ENCODE data around the gene PKD1.

PKD1 gene

DNA sequence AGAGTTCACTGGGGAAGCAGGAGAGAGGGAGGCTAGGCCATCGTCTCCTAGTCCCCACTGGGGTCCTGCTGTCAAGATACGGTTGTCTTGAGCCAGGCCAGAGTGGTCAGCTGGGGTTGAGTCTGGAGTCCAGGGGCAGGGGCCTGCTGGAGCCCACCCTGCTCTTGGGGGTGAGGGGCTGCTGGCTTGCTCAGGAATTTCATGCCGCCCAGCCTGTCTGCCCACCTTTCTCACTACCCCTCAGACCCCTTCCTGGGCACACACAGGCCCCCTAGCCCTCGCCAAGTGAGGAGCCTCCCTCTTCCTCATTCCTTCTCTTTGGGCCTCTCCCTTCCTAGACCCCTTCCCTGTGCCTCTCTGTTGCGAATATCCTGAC lies 21.1 kb upstream of the PKD1 start:
- Histone ChIP-seq H3K9me3 (ENCODE audit: low read depth, low read length) (no peaks in the 10 kb centered on the region), H3K9ac (ENCODE audit: insufficient read length) (peak overlapping the region; percentile 59), H3K4me3 (peak overlapping the region; percentile 91), H3K36me3 (ENCODE audit: insufficient read depth, low read length) (peaks cover 29% of the 10 kb centered on the region), H3K27ac (no peak overlapping the region)
- DNase-seq (ENCODE audit: low read depth, low spot score): no peak
- no peak for TF ChIP-seq FOXP2 (optimal IDR thresholded peaks at IDR 0.05; ENCODE audit: control extremely low read depth, extremely low read length, insufficient read depth)
- TF ChIP-seq EZH2 (IDR thresholded peaks at IDR 0.05): no peak
- no peak for TF ChIP-seq POLR2AphosphoS5 (IDR thresholded peaks at IDR 0.05; ENCODE audit: borderline replicate concordance, low read depth, low read length)

DNA sequence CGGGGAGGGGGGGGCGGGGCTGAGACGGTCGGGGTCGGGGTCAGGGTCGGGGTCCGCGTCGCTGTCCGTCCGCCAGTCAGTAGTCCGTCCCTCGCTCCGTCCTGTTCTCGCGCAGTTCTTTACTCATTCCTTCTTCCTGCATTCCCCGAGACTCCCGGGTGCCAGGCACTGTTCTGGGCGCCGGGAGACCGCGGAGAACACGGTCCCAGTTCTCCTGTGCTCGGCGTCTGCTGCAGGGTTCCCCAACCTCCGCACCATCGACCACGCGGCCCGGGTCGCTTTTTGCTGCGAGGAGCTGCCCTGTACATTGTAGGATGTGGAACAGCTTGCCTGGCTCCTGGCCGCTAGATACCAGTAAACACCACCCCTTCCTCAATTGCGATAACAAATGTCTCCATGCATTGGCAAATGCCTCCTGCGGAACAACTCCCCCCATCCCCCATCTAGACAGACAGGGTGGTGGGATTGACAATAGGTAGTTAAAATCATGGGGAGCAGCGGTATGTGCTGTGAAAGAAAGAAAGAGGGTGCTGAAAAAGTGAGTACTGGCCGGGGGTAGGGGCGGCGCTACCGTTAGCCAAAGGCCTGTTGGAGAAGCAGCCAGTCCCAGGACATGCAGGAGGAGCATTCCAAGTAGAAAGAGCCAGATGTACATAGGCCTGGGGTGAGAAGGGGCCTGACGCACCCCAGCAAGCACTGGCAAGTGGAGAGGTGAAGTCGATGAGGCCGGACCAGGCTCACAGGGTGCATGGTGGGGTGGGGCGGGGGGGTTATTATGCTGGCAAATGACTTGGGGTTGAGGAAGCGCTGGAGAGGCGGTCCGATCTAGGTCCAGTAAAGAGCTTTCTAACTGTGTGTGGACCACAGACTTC lies 20.5 kb upstream of the PKD1 start:
- Histone ChIP-seq H3K9ac (ENCODE audit: insufficient read length) (peak overlapping the region; percentile 89), H3K4me3 (peak overlapping the region; percentile 91), H3K36me3 (ENCODE audit: insufficient read depth, low read length) (peaks cover 32% of the 10 kb centered on the region), H3K9me3 (ENCODE audit: low read depth, low read length) (no peaks in the 10 kb centered on the region), H3K27ac (no peak overlapping the region)
- TF ChIP-seq POLR2AphosphoS5 (IDR thresholded peaks at IDR 0.05; ENCODE audit: borderline replicate concordance, low read depth, low read length) (no peak), EZH2 (IDR thresholded peaks at IDR 0.05) (no peak)
- DNase-seq (ENCODE audit: low read depth, low spot score): no peak

DNA sequence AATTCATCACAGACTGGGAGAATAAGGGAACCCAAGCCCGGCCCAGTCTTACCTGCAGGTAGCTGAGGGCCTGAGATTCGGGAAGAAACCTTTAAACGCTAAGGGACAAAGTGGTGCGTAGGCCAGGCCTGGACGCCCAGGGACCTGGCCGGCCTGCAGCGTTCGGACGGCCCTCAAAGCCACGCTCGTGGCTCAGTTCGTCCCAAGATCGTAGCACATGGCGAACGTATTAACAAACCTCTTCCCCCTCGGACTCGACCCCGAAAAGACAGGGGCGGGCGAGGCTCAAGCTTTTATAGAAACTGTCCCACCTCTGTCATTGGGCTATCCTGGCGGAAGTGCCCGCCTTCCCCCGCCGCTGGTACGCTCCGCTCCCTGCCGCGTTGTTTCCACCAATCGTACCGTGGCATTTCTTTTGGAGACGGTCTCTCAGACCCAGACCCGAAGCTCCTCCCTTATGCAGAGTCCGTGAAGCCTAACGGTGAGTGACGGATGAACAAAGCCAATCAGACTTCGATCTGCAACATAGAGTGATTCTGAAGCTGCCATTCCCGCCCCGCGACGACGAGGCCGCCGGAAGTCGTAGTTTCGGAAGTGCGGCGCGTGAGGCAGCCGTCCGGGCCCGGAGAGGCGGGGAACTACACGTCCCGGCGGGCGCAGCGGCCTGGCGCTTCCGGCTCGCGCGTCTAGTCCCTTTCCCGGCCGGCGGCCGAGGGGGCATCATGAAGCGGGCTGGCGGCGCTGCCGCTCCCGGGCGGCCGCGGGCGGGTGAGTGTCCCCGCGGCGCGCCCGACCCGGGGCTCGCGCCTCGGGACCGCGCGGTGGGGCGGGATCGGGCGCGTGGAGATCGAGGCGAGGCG lies 19.6 kb upstream of the PKD1 start, which contains the start of gene TRAF7:
TSS of gene TRAF7 (plus strand) at position 692 of the 860 bp plus-strand sequence. CDS start 8,139 bp downstream, outside the sequence.
- Histone ChIP-seq H3K4me3 (peak within 1 kb of the TSS; percentile 95), H3K36me3 (ENCODE audit: insufficient read depth, low read length) (peaks cover 32% of the 10 kb centered on the region), H3K9me3 (ENCODE audit: low read depth, low read length) (no peaks in the 10 kb centered on the region), H3K9ac (ENCODE audit: insufficient read length) (peak within 1 kb of the TSS; percentile 99), H3K27ac (peak within 1 kb of the TSS; percentile 81)
- DNase-seq (ENCODE audit: low read depth, low spot score): peak; percentile 100
- TF ChIP-seq EZH2 (IDR thresholded peaks at IDR 0.05): no peak
- TF ChIP-seq FOXP2 (optimal IDR thresholded peaks at IDR 0.05; ENCODE audit: control extremely low read depth, extremely low read length, insufficient read depth): no peak
- peak; percentile 100 for TF ChIP-seq POLR2AphosphoS5 (IDR thresholded peaks at IDR 0.05; ENCODE audit: borderline replicate concordance, low read depth, low read length)

DNA sequence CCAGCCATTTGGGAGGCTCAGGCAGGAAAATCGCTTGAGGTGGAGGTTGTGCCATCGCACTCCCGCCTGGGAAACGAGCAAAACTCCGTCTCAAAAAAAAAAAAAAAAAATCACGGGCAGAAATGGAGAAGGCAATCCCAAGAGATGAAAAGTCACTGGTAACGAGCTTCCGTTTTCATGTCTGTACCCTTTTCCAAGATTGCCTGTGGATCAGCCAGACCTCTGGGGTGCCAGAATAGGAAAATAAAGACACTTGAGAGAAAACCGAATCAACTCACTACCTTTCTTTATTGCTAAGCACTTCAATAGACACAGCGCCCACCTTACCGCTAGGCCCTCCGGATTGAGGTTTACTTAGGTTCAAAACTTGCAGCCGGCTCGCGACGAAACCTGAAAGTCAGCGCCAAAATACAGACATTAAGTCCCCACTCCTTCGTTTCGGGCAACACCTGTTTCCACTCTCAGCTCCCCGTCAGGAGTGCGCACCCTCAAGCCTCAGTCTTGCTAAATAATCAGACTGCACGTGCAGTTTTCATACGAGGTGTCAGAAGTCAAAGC lies 18.9 kb upstream of the PKD1 start:
- Histone ChIP-seq H3K9me3 (ENCODE audit: low read depth, low read length) (no peaks in the 10 kb centered on the region), H3K4me3 (peak overlapping the region; percentile 95), H3K9ac (ENCODE audit: insufficient read length) (peak overlapping the region; percentile 99), H3K36me3 (ENCODE audit: insufficient read depth, low read length) (peaks cover 32% of the 10 kb centered on the region), H3K27ac (peak overlapping the region; percentile 81)
- no peak for DNase-seq (ENCODE audit: low read depth, low spot score)
- no peak for TF ChIP-seq EZH2 (IDR thresholded peaks at IDR 0.05)
- no peak for TF ChIP-seq FOXP2 (optimal IDR thresholded peaks at IDR 0.05; ENCODE audit: control extremely low read depth, extremely low read length, insufficient read depth)
- no peak for TF ChIP-seq POLR2AphosphoS5 (IDR thresholded peaks at IDR 0.05; ENCODE audit: borderline replicate concordance, low read depth, low read length)

GRCh38 chr16:2152695-2153506 lies 17.2 kb upstream of the PKD1 start:
- peaks cover 32% of the 10 kb centered on the region for H3K36me3 ChIP-seq (ENCODE audit: insufficient read depth, low read length)
- no peak for DNase-seq (ENCODE audit: low read depth, low spot score)
- peak overlapping the region; percentile 99 for H3K9ac ChIP-seq (ENCODE audit: insufficient read length)
- no peaks in the 10 kb centered on the region for H3K9me3 ChIP-seq (ENCODE audit: low read depth, low read length)
- peak overlapping the region; percentile 95 for H3K4me3 ChIP-seq
- peak overlapping the region; percentile 81 for H3K27ac ChIP-seq
- no peak for TF ChIP-seq FOXP2 (optimal IDR thresholded peaks at IDR 0.05; ENCODE audit: control extremely low read depth, extremely low read length, insufficient read depth)
- TF ChIP-seq POLR2AphosphoS5 (IDR thresholded peaks at IDR 0.05; ENCODE audit: borderline replicate concordance, low read depth, low read length): peak; percentile 35

GRCh38 chr16:2151188-2152091 lies 15.7 kb upstream of the PKD1 start:
- H3K9me3 ChIP-seq (ENCODE audit: low read depth, low read length): no peaks in the 10 kb centered on the region
- no peak for DNase-seq (ENCODE audit: low read depth, low spot score)
- H3K9ac ChIP-seq (ENCODE audit: insufficient read length): no peak overlapping the region
- H3K4me3 ChIP-seq: peak overlapping the region; percentile 84
- TF ChIP-seq FOXP2 (optimal IDR thresholded peaks at IDR 0.05; ENCODE audit: control extremely low read depth, extremely low read length, insufficient read depth) (no peak), EZH2 (IDR thresholded peaks at IDR 0.05) (no peak), POLR2AphosphoS5 (IDR thresholded peaks at IDR 0.05; ENCODE audit: borderline replicate concordance, low read depth, low read length) (no peak; the same call in 1 of the 2 replicates)
- peak overlapping the region; percentile 73 for H3K27ac ChIP-seq
- H3K36me3 ChIP-seq (ENCODE audit: insufficient read depth, low read length): peaks cover 32% of the 10 kb centered on the region
